ENCODE results near the gene SLC5A2.

DNA sequence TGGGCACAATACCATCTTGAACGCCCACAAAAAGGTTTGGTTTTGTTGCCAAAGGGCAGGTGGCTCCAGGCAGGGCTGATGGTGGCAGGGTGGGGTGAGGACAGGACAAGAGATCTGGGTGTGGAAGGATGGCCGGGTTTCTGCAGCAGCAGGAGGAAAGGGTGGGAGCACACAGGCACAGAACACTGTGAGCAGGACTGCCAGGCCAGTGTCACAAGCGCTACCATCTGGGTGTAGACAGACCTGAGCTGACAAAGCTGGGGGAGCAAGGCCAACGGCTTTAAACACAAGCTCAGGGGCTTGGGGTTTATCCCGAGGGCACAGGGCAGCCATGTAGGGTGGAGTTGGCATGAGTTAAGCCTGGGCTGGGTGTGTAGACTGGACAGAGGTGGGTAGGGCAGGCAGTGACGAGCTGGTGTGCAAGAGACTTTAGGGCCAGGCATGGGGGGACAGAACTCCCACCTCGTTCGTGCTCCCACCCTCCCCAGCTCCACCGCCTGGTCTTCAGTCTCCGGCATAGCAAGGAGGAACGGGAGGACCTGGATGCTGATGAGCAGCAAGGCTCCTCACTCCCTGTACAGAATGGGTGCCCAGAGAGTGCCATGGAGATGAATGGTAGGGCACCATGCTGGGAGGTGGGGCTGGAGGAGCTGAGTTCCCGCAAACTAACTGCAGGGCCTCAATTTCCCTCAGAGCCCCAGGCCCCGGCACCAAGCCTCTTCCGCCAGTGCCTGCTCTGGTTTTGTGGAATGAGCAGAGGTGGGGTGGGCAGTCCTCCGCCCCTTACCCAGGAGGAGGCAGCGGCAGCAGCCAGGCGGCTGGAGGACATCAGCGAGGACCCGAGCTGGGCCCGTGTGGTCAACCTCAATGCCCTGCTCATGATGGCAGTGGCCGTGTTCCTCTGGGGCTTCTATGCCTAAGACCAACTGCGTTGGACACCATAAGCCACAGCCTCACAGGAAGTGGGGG lies 7.0 kb downstream of the SLC5A2 start:
- TF ChIP-seq, protein P1, sequence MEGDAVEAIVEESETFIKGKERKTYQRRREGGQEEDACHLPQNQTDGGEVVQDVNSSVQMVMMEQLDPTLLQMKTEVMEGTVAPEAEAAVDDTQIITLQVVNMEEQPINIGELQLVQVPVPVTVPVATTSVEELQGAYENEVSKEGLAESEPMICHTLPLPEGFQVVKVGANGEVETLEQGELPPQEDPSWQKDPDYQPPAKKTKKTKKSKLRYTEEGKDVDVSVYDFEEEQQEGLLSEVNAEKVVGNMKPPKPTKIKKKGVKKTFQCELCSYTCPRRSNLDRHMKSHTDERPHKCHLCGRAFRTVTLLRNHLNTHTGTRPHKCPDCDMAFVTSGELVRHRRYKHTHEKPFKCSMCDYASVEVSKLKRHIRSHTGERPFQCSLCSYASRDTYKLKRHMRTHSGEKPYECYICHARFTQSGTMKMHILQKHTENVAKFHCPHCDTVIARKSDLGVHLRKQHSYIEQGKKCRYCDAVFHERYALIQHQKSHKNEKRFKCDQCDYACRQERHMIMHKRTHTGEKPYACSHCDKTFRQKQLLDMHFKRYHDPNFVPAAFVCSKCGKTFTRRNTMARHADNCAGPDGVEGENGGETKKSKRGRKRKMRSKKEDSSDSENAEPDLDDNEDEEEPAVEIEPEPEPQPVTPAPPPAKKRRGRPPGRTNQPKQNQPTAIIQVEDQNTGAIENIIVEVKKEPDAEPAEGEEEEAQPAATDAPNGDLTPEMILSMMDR (IDR thresholded peaks at IDR 0.05) = no peak
- no peak for TF ChIP-seq POLR2A (IDR thresholded peaks at IDR 0.05)
- no peak for TF ChIP-seq POLR2AphosphoS5 (IDR thresholded peaks at IDR 0.05)
